OCI-LY7 (cell line): ENCODE data around the gene ITGA5.

ENCODE experiments used
- EZH2phosphoT487 ChIP-seq: fragments of 200-600 bp; sonication (generic); IDR thresholded peaks from 2 replicates; pipeline ENCODE4 v1.6.1; 2018; ENCODE audit warnings: low read depth, borderline replicate concordance, mild to moderate bottlenecking, mixed run types, antibody characterized with exemption, low read length, moderate library complexity, mixed read lengths
- TF ChIP-seq, protein P1 (sequence below): fragments of 200-600 bp; sonication (generic); conservative IDR thresholded peaks from 2 replicates; pipeline ENCODE4 v1.5.1; 2014; ENCODE audit warnings: mild to moderate bottlenecking, antibody characterized with exemption, low read length, moderate library complexity, mixed read lengths

- TF ChIP-seq, protein P1, sequence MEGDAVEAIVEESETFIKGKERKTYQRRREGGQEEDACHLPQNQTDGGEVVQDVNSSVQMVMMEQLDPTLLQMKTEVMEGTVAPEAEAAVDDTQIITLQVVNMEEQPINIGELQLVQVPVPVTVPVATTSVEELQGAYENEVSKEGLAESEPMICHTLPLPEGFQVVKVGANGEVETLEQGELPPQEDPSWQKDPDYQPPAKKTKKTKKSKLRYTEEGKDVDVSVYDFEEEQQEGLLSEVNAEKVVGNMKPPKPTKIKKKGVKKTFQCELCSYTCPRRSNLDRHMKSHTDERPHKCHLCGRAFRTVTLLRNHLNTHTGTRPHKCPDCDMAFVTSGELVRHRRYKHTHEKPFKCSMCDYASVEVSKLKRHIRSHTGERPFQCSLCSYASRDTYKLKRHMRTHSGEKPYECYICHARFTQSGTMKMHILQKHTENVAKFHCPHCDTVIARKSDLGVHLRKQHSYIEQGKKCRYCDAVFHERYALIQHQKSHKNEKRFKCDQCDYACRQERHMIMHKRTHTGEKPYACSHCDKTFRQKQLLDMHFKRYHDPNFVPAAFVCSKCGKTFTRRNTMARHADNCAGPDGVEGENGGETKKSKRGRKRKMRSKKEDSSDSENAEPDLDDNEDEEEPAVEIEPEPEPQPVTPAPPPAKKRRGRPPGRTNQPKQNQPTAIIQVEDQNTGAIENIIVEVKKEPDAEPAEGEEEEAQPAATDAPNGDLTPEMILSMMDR, result no peak
- no peak for TF ChIP-seq EZH2phosphoT487
These were observed 9.3 kb upstream of the ITGA5 start for GRCh38 chr12:54428050-54429013.
